Astrocyte (in vitro differentiated cells and primary cell): ENCODE data around the gene LARP6. TPM values are rescaled to one million over a fixed set of nuclear protein-coding genes. Genes with fewer than 3 reads are reported as not detected.

Experiments used
- DNase-seq: peaks from one replicate; pipeline ENCODE4 v3.0.0-alpha.2; 2010; ENCODE audit warnings: low read depth
- FAIRE-seq: peaks from 2 replicates; lab custom pipeline; 2011; peaks lifted over from hg19 to GRCh38; lab: Jason Lieb, UNC
- H2AFZ ChIP-seq: 2 replicates; pipeline ENCODE4 v1.6.0; 2012; ENCODE audit warnings: low read depth, low read length, inconsistent platforms
- H3K27ac ChIP-seq: 2 replicates; pipeline ENCODE4 v1.5.1; 2011; ENCODE audit warnings: low read depth, low read length, inconsistent platforms
- H3K27me3 ChIP-seq: 2 replicates; pipeline ENCODE4 v1.6.0; 2011; ENCODE audit warnings: low read length, inconsistent platforms; ENCODE audit not compliant: insufficient read depth
- H3K36me3 ChIP-seq: 2 replicates; pipeline ENCODE4 v1.5.1; 2011; ENCODE audit warnings: low read length, inconsistent platforms; ENCODE audit not compliant: insufficient read depth
- H3K4me1 ChIP-seq: 2 replicates; pipeline ENCODE4 v1.5.1; 2011; ENCODE audit warnings: low read length, inconsistent platforms; ENCODE audit not compliant: insufficient read depth
- H3K4me2 ChIP-seq: 2 replicates; pipeline ENCODE4 v1.6.0; 2012; ENCODE audit warnings: low read length, inconsistent platforms
- H3K4me3 ChIP-seq: 2 replicates; pipeline ENCODE4 v1.5.1; 2011; ENCODE audit warnings: low read depth, mild to moderate bottlenecking, low read length, inconsistent platforms; ENCODE audit not compliant: insufficient read depth
- H3K79me2 ChIP-seq: 2 replicates; pipeline ENCODE4 v1.6.0; 2012; ENCODE audit warnings: mild to moderate bottlenecking, low read length, inconsistent platforms; ENCODE audit not compliant: insufficient read depth
- H3K9ac ChIP-seq: 2 replicates; pipeline ENCODE4 v1.6.0; 2012; ENCODE audit warnings: mild to moderate bottlenecking, low read length, inconsistent platforms
- H3K9me3 ChIP-seq: 2 replicates; pipeline ENCODE4 v1.5.1; 2012; ENCODE audit warnings: low read depth, mild to moderate bottlenecking, low read length, inconsistent platforms; ENCODE audit not compliant: insufficient read depth
- H4K20me1 ChIP-seq: 2 replicates; pipeline ENCODE4 v1.6.0; 2012; ENCODE audit warnings: low read length, inconsistent platforms; ENCODE audit not compliant: insufficient read depth
- H3K27ac Mint-ChIP-seq: one replicate; pipeline ENCODE4 v1.8.0; 2021; ENCODE audit warnings: mild to moderate bottlenecking, mixed read lengths; ENCODE audit not compliant: unreplicated experiment
- H3K27me3 Mint-ChIP-seq: one replicate; pipeline ENCODE4 v1.8.0; 2021; ENCODE audit warnings: low read depth, mixed read lengths; ENCODE audit not compliant: unreplicated experiment
- H3K36me3 Mint-ChIP-seq: one replicate; pipeline ENCODE4 v1.8.0; 2021; ENCODE audit warnings: low read depth, mixed read lengths; ENCODE audit not compliant: unreplicated experiment
- H3K4me1 Mint-ChIP-seq: one replicate; pipeline ENCODE4 v1.8.0; 2021; ENCODE audit warnings: low read depth, mixed read lengths; ENCODE audit not compliant: unreplicated experiment
- H3K4me3 Mint-ChIP-seq: one replicate; pipeline ENCODE4 v1.8.0; 2021; ENCODE audit warnings: mild to moderate bottlenecking, moderate library complexity, mixed read lengths; ENCODE audit not compliant: unreplicated experiment
- H3K9me3 Mint-ChIP-seq: one replicate; pipeline ENCODE4 v1.8.0; 2021; ENCODE audit warnings: mild to moderate bottlenecking, mixed read lengths; ENCODE audit not compliant: unreplicated experiment
- EZH2 ChIP-seq: IDR thresholded peaks from 2 replicates; pipeline ENCODE4 v1.6.1; 2012; ENCODE audit warnings: mild to moderate bottlenecking, low read length, inconsistent platforms; ENCODE audit not compliant: insufficient read depth
- total RNA-seq: library from RNA; stranded (reverse); gene quantifications from 2 replicates; pipeline ENCODE4 v1.2.1, GENCODE V29; 2021
- TF ChIP-seq, protein P1 (sequence below): IDR thresholded peaks from 2 replicates; pipeline ENCODE4 v1.5.1; 2011; ENCODE audit warnings: low read depth, mild to moderate bottlenecking, inconsistent platforms, low read length, moderate library complexity; ENCODE audit not compliant: insufficient read depth

The LARP6 gene
- total RNA-seq, 1 donor from 2014 or later: 61.5 TPM

DNA sequence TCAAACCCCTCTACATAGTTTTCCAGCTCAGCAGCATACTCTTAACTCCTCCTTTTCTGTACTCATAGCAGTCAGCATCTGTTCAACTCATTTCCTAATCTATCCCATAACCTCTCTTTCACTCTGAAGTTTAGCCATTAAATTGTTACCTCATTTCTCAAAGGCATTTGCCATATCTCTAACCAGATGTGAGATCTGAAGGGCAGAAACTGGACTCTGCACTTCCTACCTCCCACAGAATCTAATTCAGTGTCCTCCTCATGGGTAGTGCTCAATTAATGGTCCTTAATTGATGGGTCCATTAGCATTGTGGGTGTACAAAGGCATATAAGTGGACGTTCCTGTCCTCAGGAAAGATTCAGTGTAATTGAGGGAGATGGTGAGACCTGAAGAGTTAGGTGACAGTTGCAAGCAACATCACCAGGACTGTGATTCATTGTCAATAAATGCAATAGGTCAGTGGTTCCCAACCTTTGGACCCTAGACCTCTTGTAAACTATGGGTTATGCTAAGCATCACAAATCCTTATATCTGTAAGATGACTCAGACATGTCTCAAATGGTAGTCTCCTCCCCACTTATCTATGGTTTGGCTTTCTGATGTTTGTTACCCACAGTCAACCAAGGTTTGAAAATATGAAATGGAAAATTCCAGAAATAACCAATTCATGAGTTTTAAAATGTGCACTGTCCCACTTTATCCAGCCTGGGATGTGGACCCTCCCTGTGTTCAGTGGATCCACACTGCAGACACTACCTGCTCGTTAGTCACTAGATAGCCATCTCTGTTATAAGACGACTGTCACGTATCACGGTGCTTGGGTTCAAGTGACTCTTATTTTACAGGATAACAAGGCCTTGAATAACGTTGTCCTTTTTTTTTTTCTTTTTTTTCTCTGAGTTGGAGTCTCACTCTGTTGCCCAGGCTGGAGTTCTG lies 65.6 kb downstream of the LARP6 start:
- H3K4me1 ChIP-seq: peaks cover 43% of the 10 kb centered on the region
- H3K36me3 ChIP-seq: no peaks in the 10 kb centered on the region
- FAIRE-seq (peak; percentile 94), DNase-seq (peak; percentile 84)
- no peak overlapping the region for H2AFZ ChIP-seq
- H3K4me2 ChIP-seq: peak overlapping the region; percentile 56
- no peaks in the 10 kb centered on the region for H3K27me3 Mint-ChIP-seq
- no peak overlapping the region for H3K4me3 ChIP-seq
- peak overlapping the region; percentile 84 for H3K27ac ChIP-seq
- H3K4me3 Mint-ChIP-seq: no peak overlapping the region
- H3K27me3 ChIP-seq: no peaks in the 10 kb centered on the region
- peak overlapping the region; percentile 39 for H3K9ac ChIP-seq
- no peaks in the 10 kb centered on the region for H4K20me1 ChIP-seq
- H3K9me3 Mint-ChIP-seq: no peaks in the 10 kb centered on the region
- no peaks in the 10 kb centered on the region for H3K79me2 ChIP-seq
- no peak for TF ChIP-seq EZH2
- TF ChIP-seq, protein P1, sequence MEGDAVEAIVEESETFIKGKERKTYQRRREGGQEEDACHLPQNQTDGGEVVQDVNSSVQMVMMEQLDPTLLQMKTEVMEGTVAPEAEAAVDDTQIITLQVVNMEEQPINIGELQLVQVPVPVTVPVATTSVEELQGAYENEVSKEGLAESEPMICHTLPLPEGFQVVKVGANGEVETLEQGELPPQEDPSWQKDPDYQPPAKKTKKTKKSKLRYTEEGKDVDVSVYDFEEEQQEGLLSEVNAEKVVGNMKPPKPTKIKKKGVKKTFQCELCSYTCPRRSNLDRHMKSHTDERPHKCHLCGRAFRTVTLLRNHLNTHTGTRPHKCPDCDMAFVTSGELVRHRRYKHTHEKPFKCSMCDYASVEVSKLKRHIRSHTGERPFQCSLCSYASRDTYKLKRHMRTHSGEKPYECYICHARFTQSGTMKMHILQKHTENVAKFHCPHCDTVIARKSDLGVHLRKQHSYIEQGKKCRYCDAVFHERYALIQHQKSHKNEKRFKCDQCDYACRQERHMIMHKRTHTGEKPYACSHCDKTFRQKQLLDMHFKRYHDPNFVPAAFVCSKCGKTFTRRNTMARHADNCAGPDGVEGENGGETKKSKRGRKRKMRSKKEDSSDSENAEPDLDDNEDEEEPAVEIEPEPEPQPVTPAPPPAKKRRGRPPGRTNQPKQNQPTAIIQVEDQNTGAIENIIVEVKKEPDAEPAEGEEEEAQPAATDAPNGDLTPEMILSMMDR: no peak
- H3K4me1 Mint-ChIP-seq: peaks cover 34% of the 10 kb centered on the region
- no peaks in the 10 kb centered on the region for H3K9me3 ChIP-seq
- peak overlapping the region; percentile 35 for H3K27ac Mint-ChIP-seq
- H3K36me3 Mint-ChIP-seq: no peaks in the 10 kb centered on the region

DNA sequence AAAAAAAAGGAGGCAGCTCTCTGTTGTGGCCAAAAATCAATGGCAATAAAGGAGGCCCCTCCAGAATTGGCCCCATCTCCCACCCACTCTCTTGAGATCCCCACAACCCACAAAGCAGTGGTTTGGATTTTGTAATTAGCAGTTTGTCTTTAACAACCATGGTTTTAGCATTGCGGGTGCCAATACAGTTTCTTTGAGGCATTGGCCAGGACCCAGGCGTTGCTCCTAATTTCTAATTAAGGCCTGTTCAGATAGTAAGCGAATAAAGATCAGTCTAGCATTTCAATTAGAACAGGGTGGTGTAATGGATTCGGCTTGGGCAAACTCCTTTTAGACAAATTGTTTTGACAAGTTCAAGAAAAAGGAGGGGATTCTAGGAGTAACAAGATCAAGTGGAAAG lies 67.0 kb downstream of the LARP6 start:
- H3K27me3 Mint-ChIP-seq: no peaks in the 10 kb centered on the region
- Histone ChIP-seq H3K4me3 (no peak overlapping the region), H3K27me3 (no peaks in the 10 kb centered on the region), H3K4me1 (peaks cover 37% of the 10 kb centered on the region), H3K79me2 (no peaks in the 10 kb centered on the region), H4K20me1 (no peaks in the 10 kb centered on the region), H3K36me3 (no peaks in the 10 kb centered on the region), H3K27ac (no peak overlapping the region), H2AFZ (no peak overlapping the region), H3K9ac (no peak overlapping the region), H3K4me2 (no peak overlapping the region), H3K9me3 (no peaks in the 10 kb centered on the region)
- H3K9me3 Mint-ChIP-seq: no peaks in the 10 kb centered on the region
- H3K27ac Mint-ChIP-seq: no peak overlapping the region
- FAIRE-seq (no peak), DNase-seq (no peak)
- H3K4me3 Mint-ChIP-seq: no peak overlapping the region
- peaks cover 25% of the 10 kb centered on the region for H3K4me1 Mint-ChIP-seq
- H3K36me3 Mint-ChIP-seq: no peaks in the 10 kb centered on the region
- TF ChIP-seq, protein P1: no peak
- TF ChIP-seq EZH2: no peak

DNA sequence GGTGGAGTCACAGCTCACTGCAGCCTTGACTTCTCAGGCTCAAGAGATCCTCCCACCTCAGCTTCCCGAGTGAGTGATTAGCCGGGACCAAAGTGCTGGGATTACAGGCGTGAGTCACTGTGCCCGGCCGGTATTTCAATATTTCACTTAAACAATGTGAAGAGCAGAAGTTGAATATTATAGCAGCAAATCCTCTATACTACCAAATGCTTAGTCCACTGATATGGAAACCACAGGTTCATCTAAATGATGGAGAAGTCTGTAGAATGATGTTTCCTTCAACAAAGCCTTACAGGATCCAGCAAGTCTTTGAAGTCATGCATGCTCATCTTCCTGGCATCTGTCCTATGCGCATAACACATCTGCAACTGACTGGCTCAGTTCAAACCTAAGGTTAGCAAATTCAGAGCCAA lies 70.3 kb downstream of the LARP6 start:
- Mint-ChIP-seq H3K27me3 (no peaks in the 10 kb centered on the region), H3K4me3 (no peak overlapping the region), H3K9me3 (no peaks in the 10 kb centered on the region), H3K36me3 (no peaks in the 10 kb centered on the region), H3K4me1 (peaks cover 29% of the 10 kb centered on the region), H3K27ac (no peak overlapping the region)
- Histone ChIP-seq H3K36me3 (no peaks in the 10 kb centered on the region), H3K9me3 (no peaks in the 10 kb centered on the region), H3K4me1 (peaks cover 24% of the 10 kb centered on the region), H2AFZ (no peak overlapping the region), H3K27ac (no peak overlapping the region), H3K27me3 (no peaks in the 10 kb centered on the region), H3K79me2 (no peaks in the 10 kb centered on the region), H3K4me3 (no peak overlapping the region), H3K9ac (no peak overlapping the region), H4K20me1 (no peaks in the 10 kb centered on the region), H3K4me2 (peak overlapping the region; percentile 39)
- DNase-seq (peak; percentile 75), FAIRE-seq (no peak)
- TF ChIP-seq, protein P1: no peak
- no peak for TF ChIP-seq EZH2
